Suprapubic skin (tissue), 4 donors: ENCODE results near the gene VAT1L. TPM values are rescaled to one million over a fixed set of nuclear protein-coding genes. Genes with fewer than 3 reads are reported as not detected.

Experiments used
- DNase-seq, 2 donors: peaks; one replicate each; pipeline ENCODE4 v3.0.0-alpha.2; 2019; ENCODE audit warnings: low spot score in 2 of 2
- H3K27ac ChIP-seq: fragments of 200-600 bp; sonication (generic); one replicate; pipeline ENCODE4 v1.5.1; 2019
- H3K27me3 ChIP-seq: fragments of 200-600 bp; sonication (generic); one replicate; pipeline ENCODE4 v1.5.1; 2019
- H3K36me3 ChIP-seq: fragments of 200-600 bp; sonication (generic); one replicate; pipeline ENCODE4 v1.5.1; 2019
- H3K4me1 ChIP-seq: fragments of 200-600 bp; sonication (generic); one replicate; pipeline ENCODE4 v1.5.1; 2019
- H3K4me3 ChIP-seq: fragments of 200-600 bp; sonication (generic); one replicate; pipeline ENCODE4 v1.5.1; 2019; ENCODE audit warnings: mild to moderate bottlenecking
- H3K9me3 ChIP-seq: fragments of 200-600 bp; sonication (generic); one replicate; pipeline ENCODE4 v1.5.1; 2019
- CTCF ChIP-seq, 2 donors: fragments of 200-600 bp in 1 of 2; fragments of 450-650 bp in 1 of 2; sonication (generic) in 1 of 2; IDR thresholded peaks; one replicate each; pipeline ENCODE4 v1.5.1; 2016 to 2019; ENCODE audit warnings: antibody characterized with exemption in 2 of 2, mild to moderate bottlenecking in 1 of 2, moderate library complexity in 1 of 2
- EP300 ChIP-seq: sonication (generic); formaldehyde crosslinking; IDR thresholded peaks from one replicate; pipeline ENCODE4 v1.6.1; 2017; ENCODE audit warnings: antibody characterized with exemption
- POLR2A ChIP-seq, 2 donors: fragments of 450-650 bp; IDR thresholded peaks; one replicate each; pipeline ENCODE4 v1.6.1; 2017; ENCODE audit warnings: antibody characterized with exemption in 2 of 2, mild to moderate bottlenecking in 2 of 2, moderate library complexity in 2 of 2
- POLR2AphosphoS5 ChIP-seq, 3 donors: sonication (generic); formaldehyde crosslinking; IDR thresholded peaks; one replicate each; pipeline ENCODE4 v1.6.1; 2017; ENCODE audit warnings: antibody characterized with exemption in 3 of 3
- WGBS: methylation state at CpG from one replicate; pipeline ENCODE4 v1.1.5; 2018; 5-methylcytosine and 5-hydroxymethylcytosine counted together
- total RNA-seq, 4 donors: library from RNA; depleted of rRNA; stranded (reverse); fragments of >200 nt; gene quantifications; one replicate each; pipeline ENCODE4 v1.1.0, GENCODE V29; 2016

The VAT1L gene
- total RNA-seq = under 1 TPM in 1 of 4 donors, not detected in 3; 0.15 TPM

DNA sequence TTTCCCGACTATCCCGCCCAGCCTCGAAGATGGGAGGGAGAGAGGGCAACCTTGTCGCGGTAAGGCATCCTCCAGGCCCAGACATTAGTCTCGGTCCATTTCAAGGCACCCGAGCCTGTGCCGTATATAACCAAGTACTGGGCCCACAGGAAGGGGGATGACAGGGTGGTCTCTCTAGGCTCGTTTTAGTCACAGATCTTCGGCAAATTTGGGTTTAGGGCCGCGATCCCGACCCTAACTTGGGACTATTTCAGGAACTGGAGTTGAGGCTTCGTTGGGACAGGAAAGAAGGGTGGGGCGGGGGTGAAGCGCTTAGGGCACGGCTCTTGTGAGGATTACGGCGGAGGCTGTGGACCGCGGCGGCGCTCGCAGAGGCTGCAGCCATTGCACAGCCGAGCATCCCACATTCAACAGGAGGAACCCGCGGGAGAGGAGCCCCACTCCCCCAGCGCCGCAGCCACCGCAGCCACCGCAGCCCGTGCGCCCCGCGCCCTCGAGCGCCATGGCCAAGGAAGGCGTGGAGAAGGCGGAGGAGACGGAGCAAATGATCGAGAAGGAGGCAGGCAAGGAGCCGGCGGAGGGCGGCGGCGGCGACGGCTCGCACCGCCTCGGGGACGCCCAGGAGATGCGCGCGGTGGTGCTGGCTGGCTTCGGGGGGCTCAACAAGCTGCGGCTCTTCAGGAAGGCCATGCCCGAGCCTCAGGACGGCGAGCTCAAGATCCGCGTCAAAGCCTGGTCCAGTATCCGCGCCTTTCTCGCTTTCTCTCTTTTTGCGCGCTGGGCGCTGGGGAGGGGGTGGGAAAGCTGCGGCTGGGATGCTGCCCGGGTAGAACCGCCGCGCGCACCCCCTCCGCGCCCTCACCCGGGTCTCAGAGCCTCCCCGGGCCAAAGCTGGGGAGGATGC, at the start of gene VAT1L:
Gene VAT1L, plus strand, starts transcription at position 384 of the 904 bp plus-strand sequence. Its CDS starts 119 bp downstream, at position 503.
- Histone ChIP-seq H3K27ac (no peak within 1 kb of the TSS), H3K36me3 (no peaks in the 10 kb centered on the region), H3K9me3 (no peaks in the 10 kb centered on the region), H3K27me3 (peaks cover 88% of the 10 kb centered on the region), H3K4me1 (peaks cover 17% of the 10 kb centered on the region), H3K4me3 (peak within 1 kb of the TSS; percentile 51)
- under 1% methylated on average over 18 of the region's 78 CpGs for WGBS
- no peak for DNase-seq
- TF ChIP-seq POLR2AphosphoS5 (IDR thresholded peaks at IDR 0.05) (no peak), CTCF (IDR thresholded peaks at IDR 0.05) (no peak), POLR2A (IDR thresholded peaks at IDR 0.05) (no peak), EP300 (no peak)

DNA sequence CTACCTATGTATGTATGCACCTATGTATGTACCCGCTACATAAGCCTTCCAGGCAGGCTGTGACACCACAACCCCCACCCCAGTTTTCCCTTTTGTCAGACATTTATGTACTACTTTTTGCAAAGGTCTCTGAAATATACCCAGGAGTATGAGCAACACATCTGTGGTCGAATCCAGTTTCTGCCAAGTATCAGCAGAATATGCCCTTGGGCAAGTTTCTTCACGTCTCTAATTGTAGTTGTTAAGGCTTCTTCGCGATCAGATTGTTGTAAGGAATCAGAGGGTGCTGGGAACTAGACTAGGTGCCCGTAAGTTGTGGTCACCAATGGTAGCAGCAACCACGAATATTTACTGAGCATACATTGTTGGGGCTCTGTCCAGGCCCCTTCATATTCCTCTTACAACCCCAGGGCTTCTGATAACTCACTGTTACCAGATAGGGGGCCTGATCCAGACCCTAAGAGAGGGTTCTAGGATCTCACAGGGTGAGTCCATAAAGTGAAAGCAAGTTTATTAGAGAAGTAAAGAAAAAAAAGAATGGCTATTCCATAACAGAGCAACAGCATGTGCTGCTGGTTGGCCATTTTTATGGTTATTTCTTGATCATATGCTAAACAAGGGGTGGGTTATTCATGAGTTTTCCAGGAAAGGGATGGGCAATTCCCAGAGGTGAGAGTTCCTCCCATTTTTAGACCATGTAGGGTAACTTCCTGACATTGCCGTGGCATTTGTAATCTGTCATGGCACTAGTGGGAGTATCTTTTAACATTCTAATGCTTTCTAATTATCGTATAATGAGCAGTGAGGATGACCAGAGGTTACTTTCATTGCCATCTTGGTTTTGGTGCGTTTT, 49.4 kb upstream of the VAT1L start:
- Histone ChIP-seq H3K27ac (no peak overlapping the region), H3K4me1 (no peaks in the 10 kb centered on the region), H3K9me3 (no peaks in the 10 kb centered on the region), H3K36me3 (no peaks in the 10 kb centered on the region), H3K4me3 (no peak overlapping the region), H3K27me3 (no peaks in the 10 kb centered on the region)
- no peak for DNase-seq
- TF ChIP-seq POLR2AphosphoS5 (IDR thresholded peaks at IDR 0.05) = no peak
- TF ChIP-seq EP300 = no peak
- no peak for TF ChIP-seq POLR2A (IDR thresholded peaks at IDR 0.05)
- no peak for TF ChIP-seq CTCF (IDR thresholded peaks at IDR 0.05)
- WGBS = 63% methylated on average over 10 of the region's 10 CpGs

GRCh38 chr16:77739559-77739892, 48.8 kb upstream of the VAT1L start:
- no peak for DNase-seq
- H3K27me3 ChIP-seq = no peaks in the 10 kb centered on the region
- 58% methylated on average over 1 of the region's 1 CpG for WGBS
- H3K4me1 ChIP-seq = no peaks in the 10 kb centered on the region
- no peak overlapping the region for H3K4me3 ChIP-seq
- H3K36me3 ChIP-seq = no peaks in the 10 kb centered on the region
- no peak overlapping the region for H3K27ac ChIP-seq
- no peaks in the 10 kb centered on the region for H3K9me3 ChIP-seq
- TF ChIP-seq CTCF (IDR thresholded peaks at IDR 0.05) = no peak
- no peak for TF ChIP-seq EP300
- no peak for TF ChIP-seq POLR2A (IDR thresholded peaks at IDR 0.05)
- no peak for TF ChIP-seq POLR2AphosphoS5 (IDR thresholded peaks at IDR 0.05)

DNA sequence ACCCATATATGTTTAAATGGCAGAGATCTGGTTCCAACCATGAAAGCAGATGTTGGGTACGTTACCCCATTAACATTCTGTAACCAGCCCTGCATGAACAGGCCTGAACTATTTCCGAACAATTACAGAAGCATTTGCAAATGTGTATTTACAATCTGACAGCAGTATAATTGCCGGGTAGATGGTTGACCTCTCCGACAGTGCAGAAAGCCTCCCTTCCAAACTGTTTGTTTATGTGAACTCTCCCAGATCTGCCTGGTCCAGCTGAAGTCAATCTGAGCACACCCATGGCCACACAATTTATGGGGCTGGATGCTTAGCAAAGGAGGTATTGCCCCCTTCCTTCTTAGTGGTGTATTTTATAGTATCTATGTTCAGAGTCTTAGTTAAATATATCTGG, 44.2 kb upstream of the VAT1L start:
- H3K36me3 ChIP-seq = no peaks in the 10 kb centered on the region
- WGBS = 72% methylated on average over 4 of the region's 4 CpGs
- no peak overlapping the region for H3K4me3 ChIP-seq

More for the DNA sequence above, 44.2 kb upstream of the VAT1L start:
- DNase-seq = no peak
- Histone ChIP-seq H3K9me3 (no peaks in the 10 kb centered on the region), H3K4me1 (no peaks in the 10 kb centered on the region), H3K27me3 (no peaks in the 10 kb centered on the region), H3K27ac (no peak overlapping the region)
- no peak for TF ChIP-seq CTCF (IDR thresholded peaks at IDR 0.05)
- TF ChIP-seq POLR2A (IDR thresholded peaks at IDR 0.05) = no peak
